RWPE2 (cell line): ENCODE data around the gene INPP5B.

ENCODE experiments used
- ATAC-seq: fragments of 200-7000 bp; cut with Tn5 transposase; 3 replicates; pipeline ENCODE4 v1.9.1; 2021; ENCODE audit warnings: low read depth
- DNase-seq: peaks from one replicate; pipeline ENCODE4 v3.0.0-alpha.2; 2020; ENCODE audit warnings: low spot score
- H3K27ac ChIP-seq: fragments of 450-650 bp; 2 replicates; pipeline ENCODE4 v1.5.1; 2017; ENCODE audit warnings: mild to moderate bottlenecking; ENCODE audit not compliant: poor library complexity, severe bottlenecking
- H3K27me3 ChIP-seq: fragments of 250-450 bp; sonication (Bioruptor Pico); 2 replicates; pipeline ENCODE4 v1.5.1; 2021; ENCODE audit warnings: mild to moderate bottlenecking, moderate library complexity; ENCODE audit not compliant: insufficient read depth, poor library complexity, severe bottlenecking
- H3K36me3 ChIP-seq: fragments of 250-450 bp; sonication (Bioruptor Pico); 2 replicates; pipeline ENCODE4 v1.5.1; 2020; ENCODE audit warnings: low read depth, mild to moderate bottlenecking, moderate library complexity
- H3K4me1 ChIP-seq: fragments of 250-450 bp; sonication (Bioruptor Pico); 2 replicates; pipeline ENCODE4 v1.5.1; 2021; ENCODE audit warnings: mild to moderate bottlenecking, moderate library complexity; ENCODE audit not compliant: insufficient read depth, poor library complexity, severe bottlenecking
- H3K4me3 ChIP-seq: fragments of 250-450 bp; sonication (Bioruptor Pico); 2 replicates; pipeline ENCODE4 v1.5.1; 2021; ENCODE audit warnings: mild to moderate bottlenecking, moderate library complexity; ENCODE audit not compliant: severe bottlenecking
- H3K9me3 ChIP-seq: fragments of 250-450 bp; sonication (Bioruptor Pico); 2 replicates; pipeline ENCODE4 v1.5.1; 2021; ENCODE audit warnings: mild to moderate bottlenecking, moderate library complexity; ENCODE audit not compliant: severe bottlenecking
- CTCF ChIP-seq: fragments of 450-650 bp; IDR thresholded peaks from one replicate; pipeline ENCODE4 v1.5.1; 2017; ENCODE audit warnings: mild to moderate bottlenecking, moderate library complexity; ENCODE audit not compliant: poor library complexity, severe bottlenecking

The INPP5B gene

GRCh38 chr1:37931361-37932158 is 15.3 kb downstream of the INPP5B start:
- ATAC-seq (peak; percentile 95), DNase-seq (peak; percentile 95)
- peaks cover 20% of the 10 kb centered on the region for H3K4me1 ChIP-seq
- H3K9me3 ChIP-seq: no peaks in the 10 kb centered on the region
- peak overlapping the region; percentile 63 for H3K4me3 ChIP-seq
- H3K27me3 ChIP-seq: no peaks in the 10 kb centered on the region
- no peak for TF ChIP-seq CTCF
- peak overlapping the region; percentile 65 for H3K27ac ChIP-seq
- H3K36me3 ChIP-seq: no peaks in the 10 kb centered on the region

GRCh38 chr1:37931102-37931360 is 15.8 kb downstream of the INPP5B start:
- Histone ChIP-seq H3K4me1 (peaks cover 20% of the 10 kb centered on the region), H3K27ac (peak overlapping the region; percentile 65), H3K27me3 (no peaks in the 10 kb centered on the region), H3K9me3 (no peaks in the 10 kb centered on the region), H3K4me3 (peak overlapping the region; percentile 63), H3K36me3 (no peaks in the 10 kb centered on the region)
- TF ChIP-seq CTCF: no peak
- ATAC-seq: peak; percentile 1; the same call in 1 of the 3 replicates
- DNase-seq: no peak

- Histone ChIP-seq H3K4me1 (peaks cover 20% of the 10 kb centered on the region), H3K36me3 (no peaks in the 10 kb centered on the region), H3K4me3 (peak overlapping the region; percentile 63), H3K27ac (peak overlapping the region; percentile 65), H3K9me3 (no peaks in the 10 kb centered on the region), H3K27me3 (no peaks in the 10 kb centered on the region)
- no peak for ATAC-seq
- DNase-seq: no peak
- no peak for TF ChIP-seq CTCF
These were observed 16.4 kb downstream of the INPP5B start for GRCh38 chr1:37930246-37931101.

- Histone ChIP-seq H3K27me3 (no peaks in the 10 kb centered on the region), H3K4me1 (peaks cover 10% of the 10 kb centered on the region), H3K36me3 (no peaks in the 10 kb centered on the region), H3K27ac (no peak overlapping the region), H3K9me3 (no peaks in the 10 kb centered on the region), H3K4me3 (no peak overlapping the region)
- DNase-seq: no peak
- TF ChIP-seq CTCF: no peak
- no peak for ATAC-seq
These were observed 20.6 kb downstream of the INPP5B start for GRCh38 chr1:37926038-37926924.
